ENCODE measurements around the gene ZNF358. TPM values are rescaled to one million over a fixed set of nuclear protein-coding genes. Genes with fewer than 3 reads are reported as not detected.
A peak's percentile ranks its signal among the peaks of the same experiment; 100 is the strongest.

Gene ZNF358
- total and polyA plus RNA-seq, 4 donors: 49.1 to 119 (median 56.5) TPM

GRCh38 chr19:7554990-7555864 lies 39.3 kb downstream of the ZNF358 start:
- no peaks in the 10 kb centered on the region for H3K4me1 ChIP-seq (ENCODE audit: control insufficient read depth in 1 of 2, insufficient read depth in 2 of 2, low read length in 2 of 2)

DNA sequence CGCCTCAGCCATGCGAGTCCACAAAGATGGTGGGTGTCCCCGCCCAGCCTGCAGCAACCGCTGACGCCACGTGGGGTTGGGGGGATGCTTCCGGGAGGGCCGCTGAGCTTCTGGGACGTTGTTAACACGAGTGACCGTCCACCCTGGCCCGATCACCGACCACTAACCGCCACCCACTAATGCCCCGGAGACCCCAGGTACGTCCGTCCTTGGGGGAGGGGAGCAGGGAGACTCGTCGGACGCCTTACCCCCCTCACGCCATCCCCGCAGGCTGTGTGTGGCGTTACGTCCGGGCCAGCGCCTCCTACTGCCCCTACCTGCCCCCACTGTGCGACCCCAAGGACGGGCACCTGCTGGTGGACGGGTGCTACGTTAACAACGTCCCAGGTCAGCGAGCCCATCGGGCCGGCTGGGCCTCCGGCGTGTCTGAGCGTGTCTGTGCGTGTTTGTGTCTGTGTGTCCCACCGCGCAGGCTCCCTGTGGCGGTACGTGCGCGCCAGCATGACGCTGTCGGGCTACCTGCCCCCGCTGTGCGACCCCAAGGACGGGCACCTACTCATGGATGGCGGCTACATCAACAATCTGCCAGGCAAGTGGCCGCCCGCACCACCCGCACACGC lies 40.9 kb downstream of the ZNF358 start:
- H3K27me3 ChIP-seq (ENCODE audit: control insufficient read depth in 1 of 2, insufficient read depth in 2 of 2, low read length in 1 of 2): no peaks in the 10 kb centered on the region
- H3K9me3 ChIP-seq (ENCODE audit: control insufficient read depth, low read length): peaks cover 1% of the 10 kb centered on the region
- H3K36me3 ChIP-seq (ENCODE audit: control insufficient read depth in 1 of 2, insufficient read depth in 2 of 2, low read length in 1 of 2): peaks cover 0 to 15% of the 10 kb centered on the region in 2 donors
- no peak for ATAC-seq (ENCODE audit: low FRiP score)
- DNase-seq: peak in 1 of 2 donors; percentile 43
- no peak overlapping the region for H3K27ac ChIP-seq (ENCODE audit: low read depth in 1 of 2, low read length in 2 of 2)
- no peak overlapping the region for H3K4me3 ChIP-seq (ENCODE audit: low read length in 2 of 2)
- no peaks in the 10 kb centered on the region for H3K4me1 ChIP-seq (ENCODE audit: control insufficient read depth in 1 of 2, insufficient read depth in 2 of 2, low read length in 2 of 2)
- WGBS, 2 donors: 95 to 96% methylated on average over 54 of the region's 54 CpGs
- intact Hi-C loops (cut with DNase I): loop anchor here in 1 of 2 donors (10.0 kb wide), 1 partner anchor 128 kb away; the partner anchor contains the start of gene TRAPPC5

More at GRCh38 chr19:7554990-7555864, 39.3 kb downstream of the ZNF358 start:
- H3K4me3 ChIP-seq (ENCODE audit: low read length in 2 of 2): no peak overlapping the region
- intact Hi-C loops (cut with DNase I): loop anchor here in 1 of 2 donors (10.0 kb wide), 1 partner anchor 130 kb away; the partner anchor contains the start of gene TRAPPC5
- peaks cover 0 to 15% of the 10 kb centered on the region in 2 donors for H3K36me3 ChIP-seq (ENCODE audit: control insufficient read depth in 1 of 2, insufficient read depth in 2 of 2, low read length in 1 of 2)
- no peak overlapping the region for H3K27ac ChIP-seq (ENCODE audit: low read depth in 1 of 2, low read length in 2 of 2)
- peak in 1 of 2 donors; percentile 46 for DNase-seq
- 66 to 67% methylated on average over 60 to 62 of the region's 62 CpGs for WGBS, 2 donors
- no peak for ATAC-seq (ENCODE audit: low FRiP score)
- no peaks in the 10 kb centered on the region for H3K27me3 ChIP-seq (ENCODE audit: control insufficient read depth in 1 of 2, insufficient read depth in 2 of 2, low read length in 1 of 2)
- H3K9me3 ChIP-seq (ENCODE audit: control insufficient read depth, low read length): peaks cover 1% of the 10 kb centered on the region

GRCh38 chr19:7558667-7559066 lies 42.8 kb downstream of the ZNF358 start:
- intact Hi-C loops (cut with DNase I): loop anchor here in 1 of 2 donors (10.0 kb wide), 1 partner anchor 126 kb away; the partner anchor contains the start of gene TRAPPC5
- H3K27ac ChIP-seq (ENCODE audit: low read depth in 1 of 2, low read length in 2 of 2): no peak overlapping the region
- peaks cover 1% of the 10 kb centered on the region for H3K9me3 ChIP-seq (ENCODE audit: control insufficient read depth, low read length)
- no peak overlapping the region for H3K4me3 ChIP-seq (ENCODE audit: low read length in 2 of 2)
- H3K4me1 ChIP-seq (ENCODE audit: control insufficient read depth in 1 of 2, insufficient read depth in 2 of 2, low read length in 2 of 2): no peaks in the 10 kb centered on the region
- no peak for ATAC-seq (ENCODE audit: low FRiP score)
- H3K36me3 ChIP-seq (ENCODE audit: control insufficient read depth in 1 of 2, insufficient read depth in 2 of 2, low read length in 1 of 2): peaks cover 0 to 15% of the 10 kb centered on the region in 2 donors
- no peak for DNase-seq
- no peaks in the 10 kb centered on the region for H3K27me3 ChIP-seq (ENCODE audit: control insufficient read depth in 1 of 2, insufficient read depth in 2 of 2, low read length in 1 of 2)
- WGBS, 2 donors: 91 to 96% methylated on average over 18 of the region's 18 CpGs

- H3K4me1 ChIP-seq (ENCODE audit: control insufficient read depth in 1 of 2, insufficient read depth in 2 of 2, low read length in 2 of 2): no peaks in the 10 kb centered on the region
- DNase-seq (no peak), ATAC-seq (ENCODE audit: low FRiP score) (no peak)
- WGBS, 2 donors: 60 to 96% methylated on average over 4 of the region's 4 CpGs
- H3K4me3 ChIP-seq (ENCODE audit: low read length in 2 of 2): no peak overlapping the region
- H3K9me3 ChIP-seq (ENCODE audit: control insufficient read depth, low read length): peaks cover 1% of the 10 kb centered on the region
- peaks cover 0 to 15% of the 10 kb centered on the region in 2 donors for H3K36me3 ChIP-seq (ENCODE audit: control insufficient read depth in 1 of 2, insufficient read depth in 2 of 2, low read length in 1 of 2)
- intact Hi-C loops (cut with DNase I): loop anchor here in 1 of 2 donors (10.0 kb wide), 1 partner anchor 126 kb away; the partner anchor contains the start of gene TRAPPC5
- H3K27ac ChIP-seq (ENCODE audit: low read depth in 1 of 2, low read length in 2 of 2): no peak overlapping the region
- no peaks in the 10 kb centered on the region for H3K27me3 ChIP-seq (ENCODE audit: control insufficient read depth in 1 of 2, insufficient read depth in 2 of 2, low read length in 1 of 2)
Measured at GRCh38 chr19:7559102-7559501, 43.2 kb downstream of the ZNF358 start.

DNA sequence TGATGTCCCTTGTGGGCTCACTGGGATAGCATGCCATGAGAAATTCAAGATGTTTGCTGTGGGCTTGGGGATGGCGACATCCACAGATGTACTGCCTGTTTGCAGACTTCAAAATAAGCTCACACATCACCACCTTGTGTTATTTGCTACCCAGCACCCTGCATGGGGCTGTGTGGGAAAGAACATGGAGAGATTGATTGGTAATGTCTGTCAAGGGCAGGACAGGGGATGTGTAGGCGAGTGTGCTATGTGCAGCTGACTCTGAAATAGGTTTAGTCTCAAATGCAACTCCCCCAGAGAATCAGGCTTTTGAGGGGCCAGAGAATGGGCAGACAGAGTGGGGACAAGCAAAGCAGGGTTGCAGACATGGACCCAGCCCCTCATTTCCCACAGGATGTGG lies 44.4 kb downstream of the ZNF358 start:
- DNase-seq (no peak), ATAC-seq (ENCODE audit: low FRiP score) (no peak)
- no peaks in the 10 kb centered on the region for H3K27me3 ChIP-seq (ENCODE audit: control insufficient read depth in 1 of 2, insufficient read depth in 2 of 2, low read length in 1 of 2)
- H3K9me3 ChIP-seq (ENCODE audit: control insufficient read depth, low read length): peaks cover 1% of the 10 kb centered on the region
- H3K36me3 ChIP-seq (ENCODE audit: control insufficient read depth in 1 of 2, insufficient read depth in 2 of 2, low read length in 1 of 2): peaks cover 0 to 15% of the 10 kb centered on the region in 2 donors
- H3K27ac ChIP-seq (ENCODE audit: low read depth in 1 of 2, low read length in 2 of 2): no peak overlapping the region
- WGBS, 2 donors: 93 to 94% methylated on average over 2 of the region's 2 CpGs
- H3K4me3 ChIP-seq (ENCODE audit: low read length in 2 of 2): no peak overlapping the region
- intact Hi-C loops (cut with DNase I): no loop called here
- no peaks in the 10 kb centered on the region for H3K4me1 ChIP-seq (ENCODE audit: control insufficient read depth in 1 of 2, insufficient read depth in 2 of 2, low read length in 2 of 2)

- no peak for DNase-seq
- H3K36me3 ChIP-seq (ENCODE audit: control insufficient read depth in 1 of 2, insufficient read depth in 2 of 2, low read length in 1 of 2): peaks cover 0 to 14% of the 10 kb centered on the region in 2 donors
- no peaks in the 10 kb centered on the region for H3K4me1 ChIP-seq (ENCODE audit: control insufficient read depth in 1 of 2, insufficient read depth in 2 of 2, low read length in 2 of 2)
- no peak for ATAC-seq (ENCODE audit: low FRiP score)
- no peak overlapping the region for H3K4me3 ChIP-seq (ENCODE audit: low read length in 2 of 2)
- 84 to 91% methylated on average over 17 of the region's 17 CpGs for WGBS, 2 donors
- H3K27ac ChIP-seq (ENCODE audit: low read depth in 1 of 2, low read length in 2 of 2): no peak overlapping the region
- H3K9me3 ChIP-seq (ENCODE audit: control insufficient read depth, low read length): peaks cover 1% of the 10 kb centered on the region
- intact Hi-C loops (cut with DNase I): no loop called here
- no peaks in the 10 kb centered on the region for H3K27me3 ChIP-seq (ENCODE audit: control insufficient read depth in 1 of 2, insufficient read depth in 2 of 2, low read length in 1 of 2)
Measured at GRCh38 chr19:7561325-7561724, 45.4 kb downstream of the ZNF358 start.

DNA sequence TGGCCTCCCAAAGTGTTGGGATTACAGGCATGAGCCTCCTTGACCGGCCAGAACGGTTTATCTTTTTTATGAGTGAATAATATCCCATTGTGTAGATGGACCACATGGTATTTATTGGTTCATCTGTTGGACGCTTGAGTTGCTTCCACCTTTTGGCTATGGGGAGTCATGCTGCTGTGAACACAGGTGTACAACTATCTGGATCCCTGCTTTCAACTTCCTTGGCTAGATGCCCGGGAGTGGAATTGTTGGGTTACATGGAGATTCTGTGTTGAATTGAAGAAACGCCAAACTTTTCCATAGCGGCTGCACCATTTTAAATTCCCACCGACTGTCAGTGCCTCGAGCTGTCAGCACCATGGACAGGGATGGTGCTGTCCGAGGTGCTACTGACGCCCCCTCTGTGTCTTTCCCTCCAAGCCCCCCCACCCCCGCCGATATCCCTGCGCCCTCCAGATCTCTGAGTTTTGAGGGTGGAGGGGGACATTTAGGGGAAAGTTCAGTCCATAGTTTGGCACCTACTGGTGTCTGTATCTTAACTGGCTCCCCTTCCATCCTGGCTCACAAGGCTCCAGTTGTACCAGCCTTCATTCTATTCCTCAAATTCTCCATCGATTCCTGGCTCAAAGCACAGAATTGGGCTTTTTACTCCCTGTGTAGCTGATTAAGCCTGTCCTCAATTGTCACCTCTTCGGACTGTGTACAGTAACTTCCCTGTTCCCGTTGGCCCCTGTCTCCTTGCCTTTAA lies 46.9 kb downstream of the ZNF358 start:
- intact Hi-C loops (cut with DNase I): no loop called here
- Histone ChIP-seq H3K27ac (ENCODE audit: low read depth in 1 of 2, low read length in 2 of 2) (no peak overlapping the region), H3K4me1 (ENCODE audit: control insufficient read depth in 1 of 2, insufficient read depth in 2 of 2, low read length in 2 of 2) (no peaks in the 10 kb centered on the region), H3K9me3 (ENCODE audit: control insufficient read depth, low read length) (peaks cover 1% of the 10 kb centered on the region), H3K27me3 (ENCODE audit: control insufficient read depth in 1 of 2, insufficient read depth in 2 of 2, low read length in 1 of 2) (no peaks in the 10 kb centered on the region), H3K4me3 (ENCODE audit: low read length in 2 of 2) (no peak overlapping the region), H3K36me3 (ENCODE audit: control insufficient read depth in 1 of 2, insufficient read depth in 2 of 2, low read length in 1 of 2) (peaks cover 0 to 6% of the 10 kb centered on the region in 2 donors)
- DNase-seq (no peak), ATAC-seq (ENCODE audit: low FRiP score) (no peak)
- WGBS, 2 donors: 56 to 59% methylated on average over 16 of the region's 16 CpGs

- Histone ChIP-seq H3K4me3 (ENCODE audit: low read length in 2 of 2) (no peak overlapping the region), H3K27me3 (ENCODE audit: control insufficient read depth in 1 of 2, insufficient read depth in 2 of 2, low read length in 1 of 2) (no peaks in the 10 kb centered on the region), H3K27ac (ENCODE audit: low read depth in 1 of 2, low read length in 2 of 2) (no peak overlapping the region), H3K4me1 (ENCODE audit: control insufficient read depth in 1 of 2, insufficient read depth in 2 of 2, low read length in 2 of 2) (no peaks in the 10 kb centered on the region), H3K36me3 (ENCODE audit: control insufficient read depth in 1 of 2, insufficient read depth in 2 of 2, low read length in 1 of 2) (no peaks in the 10 kb centered on the region), H3K9me3 (ENCODE audit: control insufficient read depth, low read length) (peaks cover 1% of the 10 kb centered on the region)
- WGBS, 2 donors: 91 to 93% methylated on average over 4 of the region's 4 CpGs
- intact Hi-C loops (cut with DNase I): loop anchor here (5.0 kb wide), 3 partner anchors 117 to 237 kb away; partner anchors contain the start of gene TRAPPC5 (in 1 of the 2)
- ATAC-seq (ENCODE audit: low FRiP score): no peak
- DNase-seq: no peak
Measured at GRCh38 chr19:7564866-7565265, 49.0 kb downstream of the ZNF358 start.

Data from aorta (tissue), 5 donors.